HEK293 (cell line): ENCODE data around the gene PRSS1.

ENCODE experiments used
- CTCF ChIP-seq: fragments of 450-650 bp; formaldehyde crosslinking; IDR thresholded peaks from 2 replicates; pipeline ENCODE4 v1.5.1; 2016; ENCODE audit warnings: missing biosample characterization, missing genetic modification characterization
- TRIM28 ChIP-seq: IDR thresholded peaks from 2 replicates; pipeline ENCODE4 v1.6.1; 2011; ENCODE audit warnings: low read length, control low read depth, borderline replicate concordance
- ZNF138 ChIP-seq: fragments of 450-650 bp; formaldehyde crosslinking; IDR thresholded peaks from 2 replicates; pipeline ENCODE4 v1.5.1; 2016; ENCODE audit warnings: missing biosample characterization, missing genetic modification characterization, borderline replicate concordance
- ZNF169 ChIP-seq: fragments of 450-650 bp; formaldehyde crosslinking; IDR thresholded peaks from 2 replicates; pipeline ENCODE4 v1.5.1; 2016; ENCODE audit warnings: missing biosample characterization, missing genetic modification characterization
- ZNF175 ChIP-seq: fragments of 450-650 bp; formaldehyde crosslinking; IDR thresholded peaks from 2 replicates; pipeline ENCODE4 v1.5.1; 2016; ENCODE audit warnings: missing biosample characterization, missing genetic modification characterization
- ZNF280C ChIP-seq: fragments of 450-650 bp; formaldehyde crosslinking; IDR thresholded peaks from 2 replicates; pipeline ENCODE4 v1.5.1; 2016; ENCODE audit warnings: missing biosample characterization, missing genetic modification characterization
- ZNF354C ChIP-seq: fragments of 450-650 bp; formaldehyde crosslinking; IDR thresholded peaks from 2 replicates; pipeline ENCODE4 v1.5.1; 2016; ENCODE audit warnings: missing biosample characterization, missing genetic modification characterization, low read depth, borderline replicate concordance
- ZNF660 ChIP-seq: fragments of 450-650 bp; IDR thresholded peaks from 2 replicates; pipeline ENCODE4 v1.5.1; 2018; ENCODE audit warnings: missing biosample characterization, mild to moderate bottlenecking, missing genetic modification characterization
- ZNF776 ChIP-seq: fragments of 450-650 bp; formaldehyde crosslinking; IDR thresholded peaks from 2 replicates; pipeline ENCODE4 v1.5.0; 2017; ENCODE audit warnings: missing biosample characterization, missing genetic modification characterization, borderline replicate concordance

- TF ChIP-seq ZNF280C (tag by site-specific recombination) = no peak
- no peak for TF ChIP-seq CTCF (tag by site-specific recombination)
- TF ChIP-seq TRIM28 = no peak
- no peak for TF ChIP-seq ZNF776
- no peak for TF ChIP-seq ZNF660 (tag by site-specific recombination)
- no peak for TF ChIP-seq ZNF354C
- TF ChIP-seq ZNF138 (tag by site-specific recombination) = no peak
- TF ChIP-seq ZNF169 (tag by site-specific recombination) = no peak
- no peak for TF ChIP-seq ZNF175 (tag by site-specific recombination)
These were observed 53.0 kb downstream of the PRSS1 start for GRCh38 chr7:142802301-142802700.
